Adipocyte (in vitro differentiated cells): ENCODE data around the gene ZNF185.

Experiments used
- DNase-seq: peaks from one replicate; pipeline ENCODE4 v3.0.0-alpha.2; 2015; ENCODE audit warnings: low read depth
- H3K27me3 ChIP-seq: replicated peaks from 2 replicates; pipeline ENCODE4 v1.7.0; 2013; ENCODE audit warnings: mild to moderate bottlenecking, low read length, moderate library complexity; ENCODE audit not compliant: control insufficient read depth, insufficient read depth
- H3K36me3 ChIP-seq: 2 replicates; pipeline ENCODE4 v1.7.0; 2013; ENCODE audit warnings: low read length, mild to moderate bottlenecking, moderate library complexity; ENCODE audit not compliant: control insufficient read depth, insufficient read depth, severe bottlenecking
- H3K4me1 ChIP-seq: 2 replicates; pipeline ENCODE4 v1.7.0; 2013; ENCODE audit warnings: mild to moderate bottlenecking, low read length, moderate library complexity; ENCODE audit not compliant: control insufficient read depth, insufficient read depth
- H3K4me3 ChIP-seq: 2 replicates; pipeline ENCODE4 v1.7.0; 2013; ENCODE audit warnings: mild to moderate bottlenecking, low read length, moderate library complexity
- H3K9ac ChIP-seq: 2 replicates; pipeline ENCODE4 v1.7.0; 2013; ENCODE audit warnings: mild to moderate bottlenecking, low read length, moderate library complexity
- H3K9me3 ChIP-seq: 2 replicates; pipeline ENCODE4 v1.7.0; 2013; ENCODE audit warnings: mild to moderate bottlenecking, low read length, moderate library complexity; ENCODE audit not compliant: control insufficient read depth

Gene ZNF185

GRCh38 chrX:152941328-152942076 lies 43.6 kb downstream of the ZNF185 start:
- Histone ChIP-seq H3K27me3 (peaks cover 17% of the 10 kb centered on the region), H3K4me3 (peak overlapping the region; percentile 90)

DNA sequence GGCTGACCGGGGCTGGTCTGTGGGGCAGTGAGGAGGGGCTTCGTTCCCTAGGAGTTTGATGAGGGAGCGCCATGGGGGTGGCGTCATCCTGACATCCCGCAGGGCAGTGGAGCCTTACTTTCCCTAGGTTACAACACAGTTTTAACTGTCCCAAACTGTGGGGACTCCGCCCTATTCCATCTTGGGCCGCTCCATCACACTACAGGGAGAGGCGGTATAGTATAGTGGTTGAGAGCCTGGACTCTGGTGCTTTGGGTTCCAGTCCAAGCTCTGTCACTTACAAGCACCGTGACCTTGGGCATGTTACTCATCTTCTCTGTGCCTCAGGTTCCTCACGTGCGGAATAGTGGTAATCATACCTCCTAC lies 44.2 kb downstream of the ZNF185 start:
- peaks cover 11% of the 10 kb centered on the region for H3K27me3 ChIP-seq
- DNase-seq = no peak
- peak overlapping the region; percentile 90 for H3K4me3 ChIP-seq
- peaks cover 5% of the 10 kb centered on the region for H3K4me1 ChIP-seq
- no peaks in the 10 kb centered on the region for H3K36me3 ChIP-seq
- H3K9me3 ChIP-seq = no peaks in the 10 kb centered on the region
- H3K9ac ChIP-seq = peak overlapping the region; percentile 89

More at GRCh38 chrX:152941328-152942076, 43.6 kb downstream of the ZNF185 start:
- Histone ChIP-seq H3K4me1 (peaks cover 5% of the 10 kb centered on the region), H3K9me3 (no peaks in the 10 kb centered on the region), H3K36me3 (no peaks in the 10 kb centered on the region), H3K9ac (peak overlapping the region; percentile 89)
- peak; percentile 94 for DNase-seq

GRCh38 chrX:152943826-152944225 lies 46.0 kb downstream of the ZNF185 start:
- no peak overlapping the region for H3K9ac ChIP-seq
- peaks cover 5% of the 10 kb centered on the region for H3K27me3 ChIP-seq
- no peaks in the 10 kb centered on the region for H3K9me3 ChIP-seq
- DNase-seq = no peak
- H3K36me3 ChIP-seq = no peaks in the 10 kb centered on the region
- peaks cover 5% of the 10 kb centered on the region for H3K4me1 ChIP-seq
- H3K4me3 ChIP-seq = no peak overlapping the region

GRCh38 chrX:152945021-152945979 lies 47.4 kb downstream of the ZNF185 start:
- no peaks in the 10 kb centered on the region for H3K9me3 ChIP-seq
- H3K4me1 ChIP-seq = peaks cover 5% of the 10 kb centered on the region
- DNase-seq = no peak
- H3K4me3 ChIP-seq = no peak overlapping the region
- H3K36me3 ChIP-seq = no peaks in the 10 kb centered on the region
- H3K27me3 ChIP-seq = peaks cover 8% of the 10 kb centered on the region
- no peak overlapping the region for H3K9ac ChIP-seq

GRCh38 chrX:152946681-152947080 lies 48.8 kb downstream of the ZNF185 start:
- H3K9ac ChIP-seq = no peak overlapping the region
- H3K9me3 ChIP-seq = no peaks in the 10 kb centered on the region
- no peaks in the 10 kb centered on the region for H3K4me1 ChIP-seq
- H3K27me3 ChIP-seq = peaks cover 8% of the 10 kb centered on the region
- DNase-seq = no peak
- H3K4me3 ChIP-seq = no peak overlapping the region
- no peaks in the 10 kb centered on the region for H3K36me3 ChIP-seq
